GM19099 (cell line): ENCODE results near the gene RTP5.

Source experiments
- POLR2A ChIP-seq: IDR thresholded peaks from 3 replicates; pipeline ENCODE4 v1.6.1; 2011; ENCODE audit warnings: low read depth; ENCODE audit not compliant: insufficient read length; ENCODE audit errors: extremely low read depth

Gene RTP5

DNA sequence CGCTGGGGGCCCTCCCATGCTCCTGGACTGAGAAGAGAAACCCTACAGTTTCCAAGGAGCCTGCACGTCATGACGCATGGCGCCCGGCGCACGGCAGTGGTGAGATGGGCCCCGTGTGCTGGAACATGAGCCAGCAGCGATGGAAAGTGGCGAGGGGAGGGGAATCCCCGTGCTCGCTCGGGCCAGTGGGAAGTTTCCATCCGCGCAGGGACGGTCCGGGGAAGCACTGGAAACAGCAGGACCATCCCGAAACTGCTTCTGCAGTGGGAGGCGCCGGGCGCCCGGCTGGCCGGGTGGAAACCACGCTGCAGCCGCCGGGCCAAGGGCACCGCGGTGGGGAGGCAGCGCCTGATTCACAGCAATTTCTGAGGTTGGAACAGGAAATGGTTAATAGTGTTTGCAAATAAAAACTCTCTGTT lies 6.0 kb upstream of the RTP5 start:
- TF ChIP-seq POLR2A = peak; percentile 34

DNA sequence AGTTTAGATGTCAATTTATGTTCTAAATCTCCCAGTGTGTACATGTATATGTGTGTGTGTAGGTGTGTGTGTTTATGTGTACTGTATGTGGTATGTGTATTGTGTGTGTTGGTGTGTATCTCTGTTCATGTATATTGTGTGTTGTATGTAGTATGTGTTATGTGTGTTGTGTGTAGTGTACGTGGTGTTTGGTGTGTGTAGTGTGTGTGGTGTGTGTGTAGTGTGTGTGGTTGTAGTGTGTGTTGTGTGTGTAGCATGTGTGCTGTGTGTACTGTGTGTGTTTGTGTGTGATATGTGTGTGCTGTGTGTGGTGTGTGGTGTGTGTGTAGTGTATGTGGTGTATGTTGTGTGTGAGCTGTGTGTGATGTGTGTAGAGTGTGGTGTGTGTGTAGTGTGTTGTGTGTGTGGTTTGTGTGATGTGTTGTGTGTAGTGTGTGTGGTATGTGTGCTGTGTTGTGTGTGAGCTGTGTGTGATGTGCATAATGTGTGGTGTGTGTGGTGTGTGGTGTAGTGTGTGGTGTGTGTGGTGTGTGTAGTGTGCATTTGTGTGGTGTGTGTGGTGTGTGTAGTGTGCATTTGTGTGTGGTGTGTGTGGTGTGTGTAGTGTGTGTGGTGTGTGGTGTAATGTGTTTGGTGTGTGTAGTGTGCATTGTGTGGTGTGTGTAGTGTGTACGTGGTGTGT lies 5.2 kb upstream of the RTP5 start:
- TF ChIP-seq POLR2A = no peak

DNA sequence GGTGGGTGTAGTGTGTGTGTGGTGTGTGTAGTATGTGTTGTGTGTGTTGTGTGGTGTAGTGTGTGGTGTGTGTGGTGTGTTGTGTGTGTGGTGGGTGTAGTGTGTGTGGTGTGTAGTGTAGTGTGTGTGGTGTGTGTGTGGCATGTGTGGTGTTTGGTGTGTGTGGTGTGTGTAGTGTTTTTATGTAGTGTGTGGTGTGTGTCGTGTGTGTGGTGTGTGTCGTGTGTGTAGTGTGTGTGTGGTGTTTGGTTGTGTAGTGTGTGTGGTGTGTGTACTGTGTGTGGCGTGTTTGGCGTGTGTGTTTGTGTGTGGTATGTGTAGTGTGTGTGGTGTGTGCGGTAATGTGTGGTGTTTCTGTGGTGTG lies 4.7 kb upstream of the RTP5 start:
- no peak for TF ChIP-seq POLR2A

DNA sequence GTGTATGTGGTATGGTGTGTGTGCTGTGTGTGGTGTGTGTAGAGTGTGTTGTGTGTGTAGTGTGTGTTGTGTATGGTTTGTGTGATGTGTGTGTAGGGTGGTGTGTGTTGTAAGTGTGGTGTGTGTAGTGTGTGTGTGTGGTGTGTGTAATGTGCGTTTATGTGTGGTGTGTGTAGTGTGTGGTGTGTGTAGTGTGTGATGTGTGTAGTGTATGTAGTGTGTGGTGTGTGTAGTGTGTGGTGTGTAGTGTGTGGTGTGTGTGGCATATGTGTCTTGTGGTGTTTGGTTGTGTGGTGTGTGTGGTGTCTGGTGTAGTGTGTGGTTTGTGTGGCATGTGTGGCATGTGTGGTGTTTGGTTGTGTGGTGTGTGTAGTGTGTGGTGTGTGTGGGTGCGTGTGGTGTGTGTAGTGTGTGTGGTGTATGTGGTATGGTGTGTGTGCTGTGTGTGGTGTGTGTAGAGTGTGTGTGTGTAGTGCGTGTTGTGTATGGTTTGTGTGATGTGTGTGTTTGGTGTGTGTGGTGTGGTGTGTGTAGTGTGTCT lies 4.0 kb upstream of the RTP5 start:
- no peak for TF ChIP-seq POLR2A

DNA sequence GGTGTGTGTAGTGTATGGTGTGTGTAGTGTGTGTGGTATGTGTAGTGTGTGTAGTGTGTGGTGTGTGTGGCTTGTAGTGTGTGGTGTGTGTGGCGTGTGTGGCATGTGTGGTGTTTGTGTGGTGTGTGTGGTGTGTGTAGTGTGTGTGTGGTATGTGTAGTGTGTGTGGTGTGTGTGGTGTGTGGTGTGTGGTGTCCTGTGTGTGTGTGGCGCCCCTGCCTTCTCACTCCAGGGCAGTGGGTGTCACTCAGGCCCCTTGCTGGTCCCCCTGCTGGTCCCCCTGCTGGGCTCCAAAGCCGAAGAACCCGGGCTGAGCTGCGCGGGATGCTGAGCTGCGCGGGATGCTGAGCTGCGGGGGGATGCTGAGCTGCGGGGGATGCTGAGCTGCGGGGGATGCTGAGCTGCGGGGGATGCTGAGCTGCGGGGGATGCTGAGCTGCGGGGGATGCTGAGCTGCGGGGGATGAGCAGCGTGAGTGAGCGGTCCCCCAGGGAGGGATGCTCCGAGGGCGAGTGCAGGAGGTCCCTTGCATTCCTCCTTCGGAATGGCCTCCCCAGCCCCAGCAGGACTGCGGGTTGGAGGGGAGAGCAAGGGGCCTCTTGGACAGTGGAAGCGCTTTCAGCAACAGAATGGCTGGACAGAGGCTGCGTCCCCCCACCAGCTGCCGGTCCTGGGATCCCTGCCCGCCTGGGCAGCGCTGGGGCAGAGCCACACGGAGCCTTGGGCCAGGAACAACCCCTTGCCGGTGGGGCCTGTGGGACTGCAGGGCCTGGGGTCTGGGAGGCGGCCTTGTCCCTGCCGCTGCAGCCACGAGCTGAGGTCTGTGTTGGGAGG lies 3.4 kb upstream of the RTP5 start:
- no peak for TF ChIP-seq POLR2A

DNA sequence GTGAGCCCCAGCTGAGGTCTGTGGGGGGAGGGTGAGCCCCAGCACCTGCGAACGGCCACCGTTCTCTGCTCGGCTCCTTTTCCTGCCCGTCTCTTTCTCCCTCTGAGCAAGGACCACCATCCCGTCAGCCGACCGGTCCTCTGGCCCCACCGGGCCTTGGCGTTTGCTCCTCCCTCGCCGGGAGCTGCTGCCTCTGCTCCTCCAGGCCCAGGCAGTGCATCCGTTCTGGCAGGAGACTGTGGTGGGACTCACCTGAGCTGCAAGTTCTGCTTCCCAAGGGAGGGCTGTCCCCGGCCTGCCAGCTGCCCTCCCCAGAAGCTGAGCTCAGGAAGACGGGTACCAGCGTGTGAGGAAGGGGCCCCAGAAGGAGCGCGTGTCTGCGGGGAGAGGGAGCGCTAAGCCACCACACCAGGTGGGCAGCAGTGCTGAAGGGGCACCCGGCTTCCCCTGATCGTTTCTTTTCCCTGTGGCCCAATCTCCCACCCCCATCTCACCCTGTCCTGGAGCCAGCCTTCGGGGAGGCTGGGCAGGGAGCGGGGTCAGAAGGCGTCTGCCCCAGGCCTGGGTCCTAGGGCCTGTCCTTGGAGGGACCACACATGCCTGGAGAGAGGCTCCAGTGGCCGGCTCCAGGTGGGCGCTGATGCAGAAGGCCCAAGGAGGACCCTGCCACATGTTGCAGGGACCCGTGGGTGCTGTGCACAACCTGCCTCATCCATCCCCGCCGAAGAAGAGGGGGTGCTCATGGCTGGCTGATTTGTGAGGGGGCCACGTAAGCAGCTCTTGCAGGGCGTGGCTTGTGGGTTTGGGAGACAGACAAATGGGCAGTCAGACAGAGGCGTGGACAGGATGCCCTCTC lies 2.5 kb upstream of the RTP5 start:
- TF ChIP-seq POLR2A = no peak

DNA sequence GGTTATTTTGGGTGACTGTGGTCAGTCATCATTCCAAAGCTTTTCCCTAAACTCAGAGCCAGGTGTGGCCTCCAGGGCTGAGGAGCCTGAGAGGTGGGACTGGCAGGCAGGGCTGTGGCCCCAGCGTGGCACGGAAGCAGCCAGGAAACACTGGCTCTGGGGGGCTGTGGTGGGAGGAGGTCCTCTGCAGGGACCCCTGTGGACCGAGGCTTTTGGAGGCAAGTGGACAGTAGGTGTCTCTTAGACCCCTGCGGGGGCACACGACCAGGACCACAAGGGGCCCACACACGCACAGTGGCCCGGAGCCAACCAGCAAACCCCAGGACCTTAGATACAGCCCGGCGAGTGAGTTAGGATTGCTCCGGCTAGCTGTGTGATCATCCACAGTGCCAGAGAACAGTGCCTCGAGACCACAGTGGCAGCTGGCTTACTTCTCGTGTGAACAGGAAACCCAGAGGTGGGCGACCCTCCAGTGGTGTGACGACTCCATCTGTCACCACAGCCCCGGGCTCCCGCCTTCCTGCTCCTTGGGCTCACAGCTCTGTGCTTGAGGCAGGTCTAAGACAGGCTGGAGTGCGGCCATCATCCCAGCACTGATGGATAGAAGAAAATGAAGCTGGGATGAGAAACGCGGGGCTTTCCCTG lies 1.6 kb upstream of the RTP5 start:
- TF ChIP-seq POLR2A = no peak

DNA sequence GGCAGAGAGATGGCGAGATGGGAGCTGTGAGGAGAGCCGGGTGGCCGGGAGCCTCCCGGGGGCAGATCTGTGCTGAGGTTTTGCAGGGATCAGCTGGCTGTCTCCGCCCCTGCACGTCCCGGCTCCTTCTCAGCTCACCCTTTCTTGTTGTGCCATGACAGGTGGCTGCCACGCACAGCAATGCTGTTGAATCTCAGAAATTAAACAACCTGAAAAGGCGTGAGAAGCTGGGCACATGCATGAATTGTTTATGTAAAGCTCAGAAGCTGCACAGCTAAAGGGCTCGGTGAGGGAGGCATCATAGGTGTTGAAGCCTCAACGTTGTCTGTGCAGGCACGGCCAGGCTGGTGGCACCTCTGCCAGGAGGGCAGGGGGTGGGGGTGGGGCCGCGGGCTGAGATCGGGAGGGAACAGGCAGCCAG lies 858 bp upstream of the RTP5 start:
- TF ChIP-seq POLR2A = no peak

DNA sequence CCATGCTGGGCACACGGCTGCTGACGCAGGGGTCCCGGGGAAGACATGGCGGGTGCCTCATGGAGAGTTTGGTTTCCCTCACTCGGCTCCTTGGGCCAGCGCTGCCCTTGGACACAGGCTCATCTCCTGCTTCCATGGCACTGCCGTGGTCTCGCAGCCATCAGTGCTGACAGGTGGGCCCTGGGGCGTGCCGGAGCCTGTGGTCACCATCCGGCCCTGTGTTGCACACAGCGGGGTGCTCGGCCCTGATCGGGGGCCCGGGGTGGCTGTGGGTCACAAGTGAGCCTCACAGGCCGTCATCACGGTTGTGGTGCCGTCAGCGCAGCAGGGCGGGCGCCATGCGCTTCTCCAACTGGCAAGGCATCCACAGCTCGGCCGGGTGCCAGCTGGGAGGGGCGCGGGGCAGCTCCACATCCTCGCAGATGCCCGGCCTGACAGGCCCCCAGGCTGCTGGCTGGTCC lies 582 bp downstream of the RTP5 start:
- TF ChIP-seq POLR2A = no peak

DNA sequence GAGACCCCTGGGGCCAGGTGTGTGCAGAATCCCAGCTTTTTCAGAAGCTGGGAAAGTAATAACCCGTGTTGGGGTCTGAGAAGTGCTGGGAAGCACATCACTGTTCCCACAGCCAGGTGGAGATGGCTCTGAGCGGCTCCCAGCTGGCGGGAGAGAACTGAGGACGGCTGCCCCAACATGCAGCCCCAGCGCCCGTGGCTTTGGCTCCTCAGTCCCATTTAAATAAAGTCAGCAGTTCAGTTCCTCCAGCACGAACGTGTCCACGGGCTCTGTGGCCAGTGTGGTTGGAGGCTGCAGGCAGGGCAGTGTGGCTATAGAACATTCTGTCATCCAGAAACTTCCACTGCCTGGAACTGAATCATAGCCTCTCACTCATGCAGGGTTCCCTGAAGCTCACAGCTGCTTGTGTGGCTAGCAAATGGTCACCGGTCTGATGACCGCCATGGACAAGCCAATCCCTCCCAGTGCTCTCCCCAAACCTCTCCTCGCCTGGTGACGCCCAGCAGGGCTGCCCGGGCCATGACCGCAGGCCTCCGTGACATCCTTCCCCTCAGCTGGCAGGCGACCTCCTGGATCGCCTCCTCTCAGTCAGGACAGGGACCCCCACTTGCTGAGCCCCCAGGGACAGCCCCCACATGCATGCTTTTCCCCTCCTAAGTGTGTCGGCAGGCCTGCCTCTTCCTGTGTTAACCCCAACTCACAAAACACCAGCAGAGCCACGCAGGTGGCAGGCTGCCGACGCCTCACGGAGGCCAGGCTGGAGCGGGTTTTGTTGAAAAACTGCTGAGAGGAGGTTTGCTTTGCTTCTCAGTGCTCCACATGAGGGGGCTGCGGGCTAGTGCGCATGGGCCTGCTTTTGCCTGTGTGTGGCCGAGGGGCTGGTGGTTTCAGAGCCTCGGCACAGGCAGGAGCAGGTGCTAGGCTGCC lies 1.3 kb downstream of the RTP5 start:
- TF ChIP-seq POLR2A = no peak

DNA sequence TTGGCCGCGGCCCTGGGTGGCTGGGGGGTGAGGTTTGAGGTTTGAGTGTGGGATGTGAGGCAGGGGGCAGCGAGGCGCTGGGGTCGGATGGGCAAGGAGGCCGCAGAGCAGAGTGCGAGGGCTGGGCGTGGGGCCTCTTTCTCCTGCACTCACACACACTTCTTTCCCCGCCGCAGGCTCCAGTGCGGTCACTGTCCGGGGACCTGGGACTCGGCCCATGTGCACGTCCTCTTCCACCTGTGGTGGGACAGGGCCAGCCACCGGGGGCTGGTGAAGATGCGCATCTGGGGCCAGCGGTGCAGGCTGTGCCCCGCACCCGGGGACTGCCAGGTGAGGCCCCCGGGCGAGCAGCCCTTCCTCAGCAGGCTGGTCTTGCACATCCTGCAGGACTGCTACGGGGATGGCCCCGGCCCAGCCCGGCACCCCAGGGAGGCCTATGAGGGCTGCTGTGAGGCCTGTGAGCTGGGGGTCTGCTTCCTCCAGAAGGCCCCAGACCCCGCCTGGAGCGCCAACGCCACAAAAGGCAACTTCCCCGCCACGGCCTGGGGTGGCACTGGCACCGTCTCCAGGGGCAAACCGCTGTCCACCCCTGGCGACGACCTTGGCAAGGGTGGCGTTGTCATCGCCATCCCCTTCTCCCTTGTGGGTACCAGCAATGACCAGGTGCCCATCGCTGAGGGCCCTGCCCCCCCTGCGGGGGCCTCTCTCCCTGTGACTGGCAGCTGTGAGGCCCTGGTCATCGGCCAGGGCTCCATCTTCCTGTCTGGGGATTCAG lies 2.2 kb downstream of the RTP5 start:
- TF ChIP-seq POLR2A = no peak

DNA sequence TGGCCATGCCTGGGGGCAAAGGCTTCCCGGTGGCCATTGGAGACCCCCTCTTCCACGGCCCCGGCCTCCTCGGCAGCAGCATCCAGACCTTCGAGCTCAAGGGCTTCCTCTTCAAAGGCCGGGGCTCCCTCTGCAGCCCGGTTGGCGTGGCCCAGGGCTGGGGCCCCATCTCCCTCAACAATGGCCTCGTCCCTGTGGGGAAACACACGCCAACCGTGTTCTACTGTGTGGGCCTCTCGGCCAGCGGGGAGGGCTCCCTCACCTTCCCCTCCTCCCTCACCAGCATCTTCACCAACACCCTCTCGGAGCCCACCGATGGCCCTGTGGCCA lies 2.7 kb downstream of the RTP5 start:
- TF ChIP-seq POLR2A = no peak

DNA sequence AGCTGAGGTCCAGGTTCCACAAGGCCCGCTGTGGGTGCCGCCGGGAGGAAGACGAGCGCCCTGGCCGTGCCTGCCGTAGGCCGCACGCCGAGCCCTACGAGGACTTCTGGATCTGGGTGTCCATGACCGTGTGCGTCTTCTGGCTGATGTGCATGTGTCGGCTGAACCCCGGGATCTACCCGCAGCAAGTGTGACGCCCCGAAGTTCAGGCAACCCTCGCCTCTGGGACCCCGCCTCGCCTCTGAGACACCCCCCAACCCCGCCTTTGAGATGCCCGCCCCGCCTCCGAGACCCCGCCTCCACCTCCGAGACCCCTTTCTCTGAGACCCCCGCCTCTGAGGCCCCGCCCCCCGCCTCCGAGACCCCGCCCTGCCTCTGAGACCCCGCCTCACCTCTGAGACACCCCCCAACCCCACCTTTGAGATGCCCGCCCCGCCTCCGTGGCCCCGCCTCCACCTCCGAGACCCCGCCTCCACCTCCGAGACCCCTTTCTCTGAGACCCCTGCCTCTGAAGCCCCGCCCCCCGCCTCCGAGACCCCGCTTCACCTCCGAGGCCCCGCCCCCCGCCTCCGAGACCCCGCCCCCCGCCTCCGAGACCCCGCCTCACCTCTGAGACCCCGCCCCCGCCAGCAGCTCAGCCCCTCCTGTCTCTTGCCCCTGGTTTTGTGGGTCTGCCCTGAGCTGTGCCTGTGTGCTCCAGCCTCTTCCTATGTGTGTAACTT lies 3.7 kb downstream of the RTP5 start:
- no peak for TF ChIP-seq POLR2A

DNA sequence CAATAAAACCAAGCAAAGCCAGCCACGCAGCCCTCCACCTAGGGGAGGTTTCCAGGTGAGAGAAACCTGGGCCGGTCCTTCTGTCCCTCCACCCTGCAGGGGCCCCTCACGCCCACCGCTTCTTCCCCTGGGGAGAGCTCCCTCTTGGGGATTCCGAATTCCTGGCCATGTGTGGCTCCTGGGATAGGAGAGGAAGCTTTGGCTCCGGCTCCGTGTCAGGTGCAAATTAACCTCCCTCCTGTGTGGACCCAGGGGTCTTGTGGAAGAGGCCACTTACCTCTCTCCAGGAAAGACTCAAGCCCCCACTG lies 4.2 kb downstream of the RTP5 start:
- no peak for TF ChIP-seq POLR2A
